Mesenchymal stem cell (in vitro differentiated cells and primary cell): Measurements from ENCODE around the gene TMEM181.
"Not testable (repeated sequence)": the region's sequence is repeated elsewhere in the genome, so short reads cannot be mapped to it uniquely, and the experiment has no call there.

Experiments
- DNase-seq: peaks from one replicate; pipeline ENCODE4 v3.0.0-alpha.2; 2013
- H2AFZ ChIP-seq: one replicate; pipeline ENCODE4 v1.6.1; 2013; ENCODE audit warnings: low read depth, mild to moderate bottlenecking, control low read depth, inconsistent platforms, low read length, moderate library complexity
- H2AK5ac ChIP-seq: 2 replicates; pipeline ENCODE4 v1.6.1; 2013; ENCODE audit warnings: low read length, moderate library complexity, mild to moderate bottlenecking, inconsistent platforms; ENCODE audit not compliant: severe bottlenecking
- H2BK120ac ChIP-seq: one replicate; pipeline ENCODE4 v1.6.1; 2013; ENCODE audit warnings: low read depth, mild to moderate bottlenecking, inconsistent platforms, low read length, moderate library complexity
- H2BK12ac ChIP-seq, 2 experiments: one replicate each; pipeline ENCODE4 v1.6.1; 2013; ENCODE audit warnings: inconsistent platforms in 2 of 2, low read length in 2 of 2, mild to moderate bottlenecking in 2 of 2, moderate library complexity in 2 of 2, control low read depth in 1 of 2
- H2BK15ac ChIP-seq: one replicate; pipeline ENCODE4 v1.6.1; 2013; ENCODE audit warnings: mild to moderate bottlenecking, low read depth, inconsistent platforms; ENCODE audit not compliant: poor library complexity, severe bottlenecking
- H2BK5ac ChIP-seq: 2 replicates; pipeline ENCODE4 v1.6.1; 2013; ENCODE audit warnings: low read depth, mild to moderate bottlenecking, low read length, control low read depth, inconsistent platforms; ENCODE audit not compliant: poor library complexity, severe bottlenecking
- H3K14ac ChIP-seq, 2 experiments: one replicate each; pipeline ENCODE4 v1.6.1; 2013; ENCODE audit warnings: inconsistent platforms in 2 of 2, low read length in 2 of 2, control low read depth in 1 of 2, mild to moderate bottlenecking in 1 of 2, moderate library complexity in 1 of 2
- H3K18ac ChIP-seq, 2 experiments: one replicate each; pipeline ENCODE4 v1.6.1; 2013; ENCODE audit warnings: inconsistent platforms in 2 of 2, low read length in 2 of 2, control low read depth in 1 of 2, low read depth in 1 of 2, mild to moderate bottlenecking in 1 of 2
- H3K23ac ChIP-seq, 2 experiments: one replicate each; pipeline ENCODE4 v1.6.1; 2013; ENCODE audit warnings: inconsistent platforms in 2 of 2, low read length in 2 of 2, mild to moderate bottlenecking in 2 of 2, moderate library complexity in 2 of 2, control low read depth in 1 of 2
- H3K27ac ChIP-seq: 2 replicates; pipeline ENCODE4 v1.5.1; 2013; ENCODE audit warnings: mild to moderate bottlenecking, moderate library complexity, low read length, control low read depth, inconsistent platforms; ENCODE audit not compliant: poor library complexity, severe bottlenecking
- H3K27me3 ChIP-seq, 2 experiments: 2 replicates each; pipeline versions ENCODE4 v1.6.1 to v1.7.0; 2013; ENCODE audit warnings: low read length in 2 of 2, mild to moderate bottlenecking in 2 of 2, moderate library complexity in 2 of 2, control low read depth in 1 of 2, inconsistent platforms in 1 of 2; ENCODE audit not compliant: control insufficient read depth in 1 of 2, insufficient read depth in 1 of 2
- H3K36me3 ChIP-seq, 2 experiments: 2 replicates each; pipeline versions ENCODE4 v1.6.1 to v1.7.0; 2013; ENCODE audit warnings: low read length in 2 of 2, control low read depth in 1 of 2, inconsistent platforms in 1 of 2, low read depth in 1 of 2, mild to moderate bottlenecking in 1 of 2; ENCODE audit not compliant: insufficient read depth in 2 of 2, control insufficient read depth in 1 of 2
- H3K4ac ChIP-seq, 2 experiments: one replicate each; pipeline ENCODE4 v1.6.1; 2013; ENCODE audit warnings: inconsistent platforms in 2 of 2, low read length in 2 of 2, mild to moderate bottlenecking in 2 of 2, moderate library complexity in 2 of 2, control low read depth in 1 of 2, low read depth in 1 of 2
- H3K4me1 ChIP-seq: 2 replicates; pipeline ENCODE4 v1.6.1; 2013; ENCODE audit warnings: low read depth, low read length, control low read depth; ENCODE audit not compliant: control insufficient read depth, insufficient read depth
- H3K4me2 ChIP-seq: 2 replicates; pipeline ENCODE4 v1.6.1; 2013; ENCODE audit warnings: low read length, mild to moderate bottlenecking, inconsistent platforms; ENCODE audit not compliant: poor library complexity, severe bottlenecking
- H3K4me3 ChIP-seq, 2 experiments: 2 replicates each; pipeline versions ENCODE4 v1.5.1 to v1.7.0; 2013; ENCODE audit warnings: low read length in 2 of 2, mild to moderate bottlenecking in 2 of 2, control low read depth in 1 of 2, low read depth in 1 of 2; ENCODE audit not compliant: insufficient read depth in 1 of 2
- H3K79me1 ChIP-seq: replicated peaks from 2 replicates; pipeline ENCODE4 v1.6.1; 2013; ENCODE audit warnings: mild to moderate bottlenecking, control low read depth, low read length, inconsistent platforms; ENCODE audit not compliant: poor library complexity, severe bottlenecking
- H3K9ac ChIP-seq: 2 replicates; pipeline ENCODE4 v1.7.0; 2013; ENCODE audit warnings: mild to moderate bottlenecking, low read length, moderate library complexity
- H3K9me3 ChIP-seq: 2 replicates; pipeline ENCODE4 v1.7.0; 2013; ENCODE audit warnings: mild to moderate bottlenecking, low read length; ENCODE audit not compliant: control insufficient read depth
- H4K8ac ChIP-seq: one replicate; pipeline ENCODE4 v1.6.1; 2013; ENCODE audit warnings: inconsistent platforms, mild to moderate bottlenecking, low read length, moderate library complexity
- H4K91ac ChIP-seq: one replicate; pipeline ENCODE4 v1.6.1; 2013; ENCODE audit warnings: mild to moderate bottlenecking, low read length, inconsistent platforms
- WGBS: methylation state at CpG from one replicate; pipeline ENCODE4 v1.1.7; 2013; ENCODE audit warnings: mixed read lengths; 5-methylcytosine and 5-hydroxymethylcytosine counted together

Gene TMEM181

DNA sequence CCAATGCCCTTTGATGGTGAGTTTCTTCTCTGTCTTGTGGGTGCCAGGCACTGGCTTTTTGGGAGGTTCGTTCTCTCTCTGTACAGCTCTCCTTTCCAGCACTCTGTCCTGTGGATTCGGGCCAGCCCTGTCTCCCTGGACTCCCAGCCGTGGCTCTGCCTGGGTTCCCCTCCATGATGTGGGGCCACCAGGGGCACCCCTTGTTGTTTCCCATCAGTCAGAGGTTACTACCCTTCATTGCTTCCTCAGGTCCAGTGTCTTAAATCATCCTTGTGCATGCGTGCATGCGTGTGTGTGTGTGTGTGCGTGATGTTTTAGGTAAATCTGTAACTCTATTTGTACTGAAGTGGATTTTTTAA is 44.1 kb downstream of the TMEM181 start:
- WGBS = 97% methylated on average over 6 of the region's 6 CpGs

DNA sequence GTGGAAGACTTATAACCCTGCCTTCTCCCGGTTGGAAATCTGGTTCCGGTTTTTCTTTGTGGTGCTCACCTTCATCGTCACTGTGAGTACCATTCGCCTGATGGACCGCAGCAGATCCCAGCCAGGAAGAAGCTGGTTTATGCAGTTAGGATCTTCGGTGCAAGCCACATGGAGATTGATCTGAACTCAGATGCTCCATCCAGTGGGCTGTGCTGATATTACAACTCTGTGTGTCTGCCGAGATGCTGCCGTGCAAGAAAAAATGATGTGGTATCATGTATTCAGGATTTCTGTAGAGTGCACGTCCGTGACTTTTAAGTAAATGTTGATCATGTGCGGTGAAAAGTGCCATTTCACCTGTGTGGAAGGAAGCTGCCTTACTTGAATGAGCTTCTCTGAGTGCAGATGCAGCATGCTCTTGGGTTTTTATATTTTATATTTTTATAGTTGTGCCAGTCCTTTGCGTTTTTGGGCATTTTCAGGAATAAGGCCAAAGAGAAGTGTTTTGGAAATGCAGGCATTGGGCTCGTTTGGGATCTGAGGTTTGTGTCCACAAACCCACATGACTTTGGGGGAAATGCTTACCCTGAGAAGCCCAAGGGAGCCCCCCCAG is 45.5 kb downstream of the TMEM181 start:
- no peak overlapping the region for H2AK5ac ChIP-seq
- WGBS = 66% methylated on average over 13 of the region's 13 CpGs
- no peaks in the 10 kb centered on the region for H3K27me3 ChIP-seq

More for the DNA sequence above, 44.1 kb downstream of the TMEM181 start:
- Histone ChIP-seq H3K36me3 (peaks cover 49 to 62% of the 10 kb centered on the region in 2 experiments), H2BK120ac (no peak overlapping the region), H2BK5ac (no peak overlapping the region), H3K9me3 (no peaks in the 10 kb centered on the region), H3K4me2 (no peak overlapping the region), H3K4ac (no peak overlapping the region), H2BK15ac (no peak overlapping the region), H4K91ac (no peak overlapping the region), H3K18ac (no peak overlapping the region), H2AFZ (no peak overlapping the region), H3K9ac (no peak overlapping the region), H3K27me3 (no peaks in the 10 kb centered on the region), H3K4me3 (no peak overlapping the region), H2AK5ac (no peak overlapping the region), H3K27ac (no peak overlapping the region), H4K8ac (no peak overlapping the region), H2BK12ac (no peak overlapping the region), H3K23ac (no peak overlapping the region), H3K14ac (no peak overlapping the region), H3K4me1 (peaks cover 1% of the 10 kb centered on the region), H3K79me1 (peaks cover 36% of the 10 kb centered on the region)
- DNase-seq = no peak

DNA sequence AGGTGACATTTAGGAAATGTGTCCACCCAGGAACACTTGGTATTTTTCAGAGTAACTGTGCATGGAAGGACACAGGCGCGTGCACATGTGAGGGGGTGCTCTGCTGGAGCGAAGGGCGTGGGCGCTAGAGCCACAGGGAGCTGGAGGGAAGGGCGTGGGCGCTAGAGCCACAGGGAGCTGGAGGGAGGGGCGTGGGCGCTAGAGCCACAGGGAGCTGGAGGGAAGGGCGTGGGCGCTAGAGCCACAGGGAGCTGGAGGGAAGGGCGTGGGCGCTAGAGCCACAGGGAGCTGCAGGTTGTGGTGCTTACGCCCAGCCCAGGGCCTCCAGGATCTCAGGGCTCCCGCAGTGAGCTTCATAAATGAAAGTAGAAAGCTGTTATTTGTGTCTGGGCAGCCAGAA is 46.1 kb downstream of the TMEM181 start:
- not testable (repeated sequence) for H3K14ac ChIP-seq, H2AK5ac ChIP-seq, H3K9me3 ChIP-seq, H3K4me3 ChIP-seq, H3K27me3 ChIP-seq, H4K91ac ChIP-seq, H2BK15ac ChIP-seq, H3K4me1 ChIP-seq, H2BK5ac ChIP-seq, H3K18ac ChIP-seq, H3K23ac ChIP-seq, H2AFZ ChIP-seq, H3K4me2 ChIP-seq, H3K27ac ChIP-seq, H4K8ac ChIP-seq, H2BK12ac ChIP-seq, DNase-seq, H2BK120ac ChIP-seq, H3K9ac ChIP-seq, H3K4ac ChIP-seq
- over 99% methylated on average over 10 of the region's 15 CpGs for WGBS
- Histone ChIP-seq H3K36me3 (peaks cover 55 to 66% of the 10 kb centered on the region in 2 experiments), H3K79me1 (peaks cover 33% of the 10 kb centered on the region)

More for the DNA sequence above, 45.5 kb downstream of the TMEM181 start:
- Histone ChIP-seq H2BK15ac (no peak overlapping the region), H3K4me2 (no peak overlapping the region), H3K18ac (no peak overlapping the region), H3K27ac (no peak overlapping the region), H3K4me3 (no peak overlapping the region), H3K9ac (no peak overlapping the region), H2AFZ (no peak overlapping the region), H3K4me1 (no peaks in the 10 kb centered on the region), H3K4ac (no peak overlapping the region), H4K91ac (no peak overlapping the region), H3K9me3 (no peaks in the 10 kb centered on the region), H3K23ac (no peak overlapping the region), H3K14ac (no peak overlapping the region), H3K79me1 (peaks cover 33% of the 10 kb centered on the region), H3K36me3 (peaks cover 48 to 64% of the 10 kb centered on the region in 2 experiments), H2BK120ac (no peak overlapping the region), H2BK5ac (no peak overlapping the region), H4K8ac (no peak overlapping the region), H2BK12ac (no peak overlapping the region)
- peak; percentile 80 for DNase-seq

DNA sequence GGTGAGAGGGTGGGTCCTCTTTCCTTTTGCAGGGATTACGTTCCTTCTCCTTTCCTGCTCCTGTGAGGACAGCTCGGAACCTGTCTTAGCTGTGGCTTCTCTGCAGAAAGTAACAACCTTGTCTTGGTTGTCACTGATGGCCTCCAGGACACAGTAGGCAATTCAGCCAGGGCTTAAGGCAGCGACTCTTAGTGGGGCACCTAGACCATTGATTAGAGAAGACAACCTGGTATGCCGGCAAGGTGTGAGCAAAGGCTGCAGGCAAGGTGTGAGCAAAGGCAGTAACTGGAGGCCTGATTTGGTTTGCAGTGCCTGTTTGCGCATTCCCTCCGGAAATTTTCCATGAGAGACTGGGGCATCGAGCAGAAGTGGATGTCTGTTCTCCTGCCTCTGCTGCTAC is 47.0 kb downstream of the TMEM181 start:
- Histone ChIP-seq H3K4me3 (no peak overlapping the region), H3K9me3 (no peaks in the 10 kb centered on the region), H3K14ac (no peak overlapping the region), H3K4me1 (no peaks in the 10 kb centered on the region), H3K27ac (no peak overlapping the region), H3K4ac (no peak overlapping the region), H4K8ac (peak overlapping the region; percentile 12), H3K18ac (no peak overlapping the region), H3K27me3 (no peaks in the 10 kb centered on the region), H4K91ac (no peak overlapping the region), H2BK120ac (no peak overlapping the region), H3K9ac (no peak overlapping the region), H2AK5ac (no peak overlapping the region), H3K79me1 (peaks cover 34% of the 10 kb centered on the region), H2BK12ac (no peak overlapping the region), H3K4me2 (no peak overlapping the region), H2AFZ (no peak overlapping the region), H2BK5ac (no peak overlapping the region), H2BK15ac (no peak overlapping the region), H3K36me3 (peaks cover 56 to 70% of the 10 kb centered on the region in 2 experiments), H3K23ac (peak overlapping the region in 1 of 2 experiments; percentile 53)
- DNase-seq = no peak
- WGBS = 92% methylated on average over 7 of the region's 7 CpGs
